Right atrium auricular region (tissue), 2 donors: ENCODE data around the gene MRPL19. TPM values are rescaled to one million over a fixed set of nuclear protein-coding genes. Genes with fewer than 3 reads are reported as not detected.

ENCODE experiments used
- DNase-seq: peaks from one replicate; pipeline ENCODE4 v3.0.0-alpha.2; 2019; ENCODE audit warnings: low spot score
- H3K27ac ChIP-seq, 2 donors: fragments of 200-600 bp; sonication (generic); 1 replicate in 1 of 2; 2 replicates in 1 of 2; pipeline ENCODE4 v1.5.1; 2016 to 2019
- H3K27me3 ChIP-seq, 2 donors: fragments of 200-600 bp; sonication (generic); one replicate each; pipeline versions ENCODE4 v1.5.1 to v1.6.0; 2017 to 2019
- H3K36me3 ChIP-seq: fragments of 200-600 bp; sonication (generic); one replicate; pipeline ENCODE4 v1.5.1; 2016
- H3K4me1 ChIP-seq, 2 donors: fragments of 200-600 bp; sonication (generic); one replicate each; pipeline versions ENCODE4 v1.5.1 to v1.6.0; 2017 to 2019
- H3K4me3 ChIP-seq, 2 donors: fragments of 200-600 bp; sonication (generic); 1 replicate in 1 of 2; 2 replicates in 1 of 2; pipeline ENCODE4 v1.5.1; 2017 to 2019; ENCODE audit warnings: mild to moderate bottlenecking in 1 of 2, moderate library complexity in 1 of 2
- H3K9me3 ChIP-seq, 2 donors: fragments of 200-600 bp; sonication (generic); one replicate each; pipeline ENCODE4 v1.5.1; 2019
- CTCF ChIP-seq, 2 donors: fragments of 200-600 bp; sonication (generic); IDR thresholded peaks; one replicate each; pipeline ENCODE4 v1.5.1; 2019; ENCODE audit warnings: antibody characterized with exemption in 2 of 2
- total RNA-seq, 2 donors: library from RNA; depleted of rRNA; stranded (reverse); fragments of >200 nt; gene quantifications; one replicate each; pipeline ENCODE4 v1.1.0, GENCODE V29; 2016

The MRPL19 gene
- total RNA-seq, 2 donors from 2014 or later: 17.3 to 51.8 TPM

- Histone ChIP-seq H3K4me1 (no peaks in the 10 kb centered on the region), H3K9me3 (peaks cover 0 to 2% of the 10 kb centered on the region in 2 donors), H3K27me3 (no peaks in the 10 kb centered on the region), H3K4me3 (no peak overlapping the region), H3K27ac (no peak overlapping the region), H3K36me3 (no peaks in the 10 kb centered on the region)
- DNase-seq: no peak
- no peak for TF ChIP-seq CTCF (IDR thresholded peaks at IDR 0.05)
Observed at GRCh38 chr2:75616933-75617332, 29.6 kb upstream of the MRPL19 start.

GRCh38 chr2:75619956-75620740 is 26.4 kb upstream of the MRPL19 start:
- Histone ChIP-seq H3K36me3 (no peaks in the 10 kb centered on the region), H3K27ac (no peak overlapping the region), H3K4me1 (no peaks in the 10 kb centered on the region), H3K9me3 (peaks cover 0 to 2% of the 10 kb centered on the region in 2 donors), H3K27me3 (no peaks in the 10 kb centered on the region), H3K4me3 (no peak overlapping the region)
- DNase-seq: no peak
- TF ChIP-seq CTCF (IDR thresholded peaks at IDR 0.05): no peak

- Histone ChIP-seq H3K4me1 (no peaks in the 10 kb centered on the region), H3K27ac (no peak overlapping the region), H3K27me3 (no peaks in the 10 kb centered on the region), H3K36me3 (no peaks in the 10 kb centered on the region), H3K9me3 (peaks cover 0 to 2% of the 10 kb centered on the region in 2 donors), H3K4me3 (no peak overlapping the region)
- no peak for TF ChIP-seq CTCF (IDR thresholded peaks at IDR 0.05)
- no peak for DNase-seq
Observed at GRCh38 chr2:75621228-75621627, 25.4 kb upstream of the MRPL19 start.

- Histone ChIP-seq H3K9me3 (no peaks in the 10 kb centered on the region), H3K4me3 (no peak overlapping the region), H3K27me3 (no peaks in the 10 kb centered on the region), H3K27ac (no peak overlapping the region), H3K4me1 (no peaks in the 10 kb centered on the region), H3K36me3 (no peaks in the 10 kb centered on the region)
- TF ChIP-seq CTCF (IDR thresholded peaks at IDR 0.05): no peak
- DNase-seq: no peak
Observed at GRCh38 chr2:75622500-75622899, 24.1 kb upstream of the MRPL19 start.

GRCh38 chr2:75622929-75623328 is 23.7 kb upstream of the MRPL19 start:
- TF ChIP-seq CTCF (IDR thresholded peaks at IDR 0.05): no peak

More at GRCh38 chr2:75622929-75623328, 23.7 kb upstream of the MRPL19 start:
- no peak for DNase-seq
- H3K36me3 ChIP-seq: no peaks in the 10 kb centered on the region
- no peak overlapping the region for H3K27ac ChIP-seq
- no peak overlapping the region for H3K4me3 ChIP-seq
- H3K9me3 ChIP-seq: no peaks in the 10 kb centered on the region
- H3K27me3 ChIP-seq: no peaks in the 10 kb centered on the region
- H3K4me1 ChIP-seq: no peaks in the 10 kb centered on the region
